ENCODE measurements around the gene TTC28. TPM values are rescaled to one million over a fixed set of nuclear protein-coding genes. Genes with fewer than 3 reads are reported as not detected.

The TTC28 gene
- total RNA-seq, 2 donors from 2014 or later = 0.03 to 0.28 TPM

GRCh38 chr22:28052825-28053269 is 626.8 kb downstream of the TTC28 start:
- ATAC-seq (replicated peaks) = no peak
- H3K27me3 Mint-ChIP-seq = peaks cover 6% of the 10 kb centered on the region
- H3K4me3 Mint-ChIP-seq = no peak overlapping the region
- no peaks in the 10 kb centered on the region for H3K4me1 Mint-ChIP-seq
- no peaks in the 10 kb centered on the region for H3K9me3 Mint-ChIP-seq
- H3K27ac Mint-ChIP-seq = no peak overlapping the region
- H3K36me3 Mint-ChIP-seq (ENCODE audit: low read depth) = no peaks in the 10 kb centered on the region

- Mint-ChIP-seq H3K4me3 (no peak overlapping the region), H3K36me3 (ENCODE audit: low read depth) (no peaks in the 10 kb centered on the region), H3K27me3 (peaks cover 4% of the 10 kb centered on the region), H3K27ac (no peak overlapping the region), H3K9me3 (no peaks in the 10 kb centered on the region), H3K4me1 (no peaks in the 10 kb centered on the region)
- no peak for ATAC-seq (replicated peaks)
Observed at GRCh38 chr22:28051787-28052356, 627.8 kb downstream of the TTC28 start.

GRCh38 chr22:28051091-28051786 is 628.4 kb downstream of the TTC28 start:
- H3K27me3 Mint-ChIP-seq = peaks cover 4% of the 10 kb centered on the region
- no peaks in the 10 kb centered on the region for H3K9me3 Mint-ChIP-seq
- no peak overlapping the region for H3K27ac Mint-ChIP-seq
- ATAC-seq (replicated peaks) = no peak
- H3K4me3 Mint-ChIP-seq = no peak overlapping the region
- no peaks in the 10 kb centered on the region for H3K4me1 Mint-ChIP-seq
- H3K36me3 Mint-ChIP-seq (ENCODE audit: low read depth) = no peaks in the 10 kb centered on the region

GRCh38 chr22:28048529-28048928 is 631.1 kb downstream of the TTC28 start:
- no peak overlapping the region for H3K4me3 Mint-ChIP-seq

GRCh38 chr22:28047740-28048139 is 631.9 kb downstream of the TTC28 start:
- Mint-ChIP-seq H3K9me3 (no peaks in the 10 kb centered on the region), H3K36me3 (ENCODE audit: low read depth) (no peaks in the 10 kb centered on the region), H3K4me1 (no peaks in the 10 kb centered on the region), H3K27ac (no peak overlapping the region), H3K27me3 (no peaks in the 10 kb centered on the region), H3K4me3 (no peak overlapping the region)
- no peak for ATAC-seq (replicated peaks)

More at GRCh38 chr22:28048529-28048928, 631.1 kb downstream of the TTC28 start:
- no peaks in the 10 kb centered on the region for H3K36me3 Mint-ChIP-seq (ENCODE audit: low read depth)
- H3K4me1 Mint-ChIP-seq = no peaks in the 10 kb centered on the region
- H3K27me3 Mint-ChIP-seq = no peaks in the 10 kb centered on the region
- no peak overlapping the region for H3K27ac Mint-ChIP-seq
- ATAC-seq (replicated peaks) = no peak
- no peaks in the 10 kb centered on the region for H3K9me3 Mint-ChIP-seq

- H3K27me3 Mint-ChIP-seq = peaks cover 3% of the 10 kb centered on the region
- H3K4me3 Mint-ChIP-seq = no peak overlapping the region
- no peak overlapping the region for H3K27ac Mint-ChIP-seq
- no peak for ATAC-seq (replicated peaks)
- no peaks in the 10 kb centered on the region for H3K36me3 Mint-ChIP-seq (ENCODE audit: low read depth)
- no peaks in the 10 kb centered on the region for H3K4me1 Mint-ChIP-seq
- H3K9me3 Mint-ChIP-seq = no peaks in the 10 kb centered on the region
Observed at GRCh38 chr22:28046100-28046499, 633.5 kb downstream of the TTC28 start.

- no peak for ATAC-seq (replicated peaks)
- no peak overlapping the region for H3K27ac Mint-ChIP-seq
- H3K4me3 Mint-ChIP-seq = no peak overlapping the region
- no peaks in the 10 kb centered on the region for H3K36me3 Mint-ChIP-seq (ENCODE audit: low read depth)
- no peaks in the 10 kb centered on the region for H3K9me3 Mint-ChIP-seq
- H3K27me3 Mint-ChIP-seq = peaks cover 4% of the 10 kb centered on the region
- H3K4me1 Mint-ChIP-seq = no peaks in the 10 kb centered on the region
Observed at GRCh38 chr22:28044546-28045173, 635.0 kb downstream of the TTC28 start.

- Mint-ChIP-seq H3K27ac (no peak overlapping the region), H3K4me3 (no peak overlapping the region), H3K4me1 (no peaks in the 10 kb centered on the region), H3K27me3 (peaks cover 6% of the 10 kb centered on the region), H3K36me3 (ENCODE audit: low read depth) (no peaks in the 10 kb centered on the region), H3K9me3 (no peaks in the 10 kb centered on the region)
- ATAC-seq (replicated peaks) = no peak
Observed at GRCh38 chr22:28043266-28043665, 636.4 kb downstream of the TTC28 start.

- Mint-ChIP-seq H3K27ac (no peak overlapping the region), H3K36me3 (ENCODE audit: low read depth) (no peaks in the 10 kb centered on the region), H3K4me1 (no peaks in the 10 kb centered on the region), H3K4me3 (no peak overlapping the region), H3K9me3 (no peaks in the 10 kb centered on the region), H3K27me3 (peaks cover 23% of the 10 kb centered on the region)
- no peak for ATAC-seq (replicated peaks)
Observed at GRCh38 chr22:28034760-28035401, 644.8 kb downstream of the TTC28 start.

- no peak for ATAC-seq (replicated peaks)
- H3K27me3 Mint-ChIP-seq = peaks cover 20% of the 10 kb centered on the region
- H3K27ac Mint-ChIP-seq = no peak overlapping the region
- no peaks in the 10 kb centered on the region for H3K4me1 Mint-ChIP-seq
- H3K9me3 Mint-ChIP-seq = no peaks in the 10 kb centered on the region
- no peak overlapping the region for H3K4me3 Mint-ChIP-seq
- no peaks in the 10 kb centered on the region for H3K36me3 Mint-ChIP-seq (ENCODE audit: low read depth)
Observed at GRCh38 chr22:28034145-28034759, 645.4 kb downstream of the TTC28 start.

- Mint-ChIP-seq H3K4me1 (no peaks in the 10 kb centered on the region), H3K27ac (no peak overlapping the region), H3K36me3 (ENCODE audit: low read depth) (no peaks in the 10 kb centered on the region), H3K9me3 (no peaks in the 10 kb centered on the region), H3K4me3 (no peak overlapping the region), H3K27me3 (peaks cover 19% of the 10 kb centered on the region)
- ATAC-seq (replicated peaks) = no peak
Observed at GRCh38 chr22:28032861-28033260, 646.8 kb downstream of the TTC28 start.

GRCh38 chr22:28031383-28031922 is 648.2 kb downstream of the TTC28 start:
- no peak overlapping the region for H3K4me3 Mint-ChIP-seq
- H3K4me1 Mint-ChIP-seq = no peaks in the 10 kb centered on the region
- H3K9me3 Mint-ChIP-seq = no peaks in the 10 kb centered on the region
- H3K27ac Mint-ChIP-seq = no peak overlapping the region
- H3K27me3 Mint-ChIP-seq = peaks cover 16% of the 10 kb centered on the region
- ATAC-seq (replicated peaks) = no peak
- H3K36me3 Mint-ChIP-seq (ENCODE audit: low read depth) = no peaks in the 10 kb centered on the region

- H3K4me1 Mint-ChIP-seq = no peaks in the 10 kb centered on the region
- H3K27me3 Mint-ChIP-seq = peaks cover 9% of the 10 kb centered on the region
- no peak for ATAC-seq (replicated peaks)
- H3K4me3 Mint-ChIP-seq = no peak overlapping the region
- no peaks in the 10 kb centered on the region for H3K36me3 Mint-ChIP-seq (ENCODE audit: low read depth)
- no peaks in the 10 kb centered on the region for H3K9me3 Mint-ChIP-seq
- no peak overlapping the region for H3K27ac Mint-ChIP-seq
Observed at GRCh38 chr22:28030473-28030872, 649.2 kb downstream of the TTC28 start.

GRCh38 chr22:28029956-28030355 is 649.7 kb downstream of the TTC28 start:
- Mint-ChIP-seq H3K36me3 (ENCODE audit: low read depth) (no peaks in the 10 kb centered on the region), H3K27me3 (peaks cover 9% of the 10 kb centered on the region), H3K4me3 (no peak overlapping the region), H3K4me1 (no peaks in the 10 kb centered on the region), H3K9me3 (no peaks in the 10 kb centered on the region), H3K27ac (no peak overlapping the region)
- ATAC-seq (replicated peaks) = no peak

All from activated T-helper 17 cell treated with anti-CD3 and anti-CD28 coated beads, Interleukin-2, amount 50 U/mL, for 72 hours (primary cell).